GM06990 (cell line): ENCODE results near the gene ONECUT1.
"Not testable (repeated sequence)": the region's sequence is repeated elsewhere in the genome, so short reads cannot be mapped to it uniquely, and the experiment has no call there.

Source experiments
- DNase-seq: peaks from one replicate; pipeline ENCODE4 v3.0.0-alpha.2; 2011; ENCODE audit not compliant: insufficient read length; ENCODE audit errors: extremely low read depth
- H3K27me3 ChIP-seq: replicated peaks from 2 replicates; pipeline ENCODE4 v1.6.0; 2011; ENCODE audit warnings: low read length; ENCODE audit not compliant: control insufficient read depth, insufficient read depth
- H3K36me3 ChIP-seq: 2 replicates; pipeline ENCODE4 v1.5.1; 2011; ENCODE audit warnings: low read length; ENCODE audit not compliant: control insufficient read depth, insufficient read depth
- H3K4me3 ChIP-seq: replicated peaks from 2 replicates; pipeline ENCODE4 v1.5.1; 2011; ENCODE audit warnings: low read depth, mild to moderate bottlenecking, control low read depth, low read length
- CTCF ChIP-seq: IDR thresholded peaks from 2 replicates; pipeline ENCODE4 v1.5.1; 2011; ENCODE audit warnings: low read length, control low read depth, mild to moderate bottlenecking, inconsistent platforms; ENCODE audit not compliant: insufficient read depth, poor library complexity, severe bottlenecking

ONECUT1 gene

GRCh38 chr15:52790169-52790708 lies at the start of gene ONECUT1:
Gene ONECUT1 (minus strand): TSS chr15:52790336. CDS start chr15:52789884, 452 bp downstream.
- peak; percentile 69 for DNase-seq
- Histone ChIP-seq H3K4me3 (peak within 1 kb of the TSS; percentile 64), H3K36me3 (no peaks in the 10 kb centered on the region), H3K27me3 (peaks cover 2% of the 10 kb centered on the region; the same call in 1 of the 2 replicates)
- no peak for TF ChIP-seq CTCF

GRCh38 chr15:52834379-52834778 lies 44.2 kb upstream of the ONECUT1 start:
- H3K4me3 ChIP-seq = no peak overlapping the region
- no peak for TF ChIP-seq CTCF
- peaks cover 1% of the 10 kb centered on the region; the same call in 1 of the 2 replicates for H3K27me3 ChIP-seq

DNA sequence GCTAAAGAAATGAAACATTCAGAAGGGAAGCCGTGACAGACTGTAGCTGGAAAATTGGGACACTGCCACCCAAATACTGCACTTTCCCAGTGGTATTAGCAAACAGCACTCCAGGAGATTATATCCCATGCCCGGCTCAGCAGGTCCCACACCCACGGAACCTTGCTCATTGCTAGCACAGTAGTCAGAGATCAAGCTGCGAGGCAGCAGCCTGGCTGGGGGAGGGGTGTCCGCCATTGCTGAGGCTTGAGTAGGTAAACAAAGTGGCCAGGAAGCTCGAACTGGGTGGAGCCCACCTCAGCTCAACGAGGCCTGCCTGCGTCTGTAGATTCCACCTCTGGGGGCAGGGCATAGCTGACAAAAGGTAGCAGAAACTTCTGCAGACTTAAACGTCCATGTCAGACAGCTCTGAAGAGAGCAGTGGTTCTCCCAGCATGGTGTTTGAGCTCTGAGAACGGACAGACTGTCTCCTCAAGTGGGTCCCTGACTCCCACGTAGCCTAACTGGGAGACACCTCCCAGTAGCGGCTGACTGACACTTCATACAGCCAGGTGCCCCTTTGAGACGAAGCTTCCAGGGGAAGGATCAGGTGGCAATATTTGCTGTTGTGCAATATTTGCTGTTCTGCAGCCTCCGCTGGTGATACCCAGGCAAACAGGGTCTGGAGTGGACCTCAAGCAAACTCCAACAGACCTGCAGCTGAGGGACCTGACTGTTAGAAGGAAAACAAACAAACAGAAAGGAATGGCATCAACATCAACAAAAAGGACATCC lies 34.2 kb upstream of the ONECUT1 start:
- DNase-seq, H3K27me3 ChIP-seq, H3K36me3 ChIP-seq, H3K4me3 ChIP-seq: not testable (repeated sequence)

More at GRCh38 chr15:52834379-52834778, 44.2 kb upstream of the ONECUT1 start:
- H3K36me3 ChIP-seq = no peaks in the 10 kb centered on the region
- DNase-seq = no peak

DNA sequence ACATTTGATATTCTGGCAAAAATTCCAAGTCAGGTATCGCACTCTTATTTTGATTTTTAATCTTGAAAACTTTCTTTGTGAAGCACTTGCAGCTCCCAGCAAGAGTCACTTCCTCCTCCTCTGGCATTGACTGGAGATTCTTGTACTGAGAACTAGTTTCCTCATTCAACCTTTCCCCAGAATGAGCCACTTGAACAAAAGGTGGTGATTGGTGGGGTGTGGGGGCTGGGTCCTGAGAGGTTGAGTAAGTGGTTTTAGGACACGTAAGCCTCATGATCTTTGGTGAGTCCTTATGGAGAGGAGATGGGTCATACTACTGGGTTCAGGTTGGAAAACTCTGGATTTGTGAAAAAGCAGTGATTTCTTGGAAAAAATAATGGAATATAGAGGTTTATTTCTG lies 32.3 kb upstream of the ONECUT1 start:
- H3K36me3 ChIP-seq = no peaks in the 10 kb centered on the region
- DNase-seq = no peak
- no peak for TF ChIP-seq CTCF
- H3K4me3 ChIP-seq = no peak overlapping the region
- H3K27me3 ChIP-seq = no peaks in the 10 kb centered on the region

DNA sequence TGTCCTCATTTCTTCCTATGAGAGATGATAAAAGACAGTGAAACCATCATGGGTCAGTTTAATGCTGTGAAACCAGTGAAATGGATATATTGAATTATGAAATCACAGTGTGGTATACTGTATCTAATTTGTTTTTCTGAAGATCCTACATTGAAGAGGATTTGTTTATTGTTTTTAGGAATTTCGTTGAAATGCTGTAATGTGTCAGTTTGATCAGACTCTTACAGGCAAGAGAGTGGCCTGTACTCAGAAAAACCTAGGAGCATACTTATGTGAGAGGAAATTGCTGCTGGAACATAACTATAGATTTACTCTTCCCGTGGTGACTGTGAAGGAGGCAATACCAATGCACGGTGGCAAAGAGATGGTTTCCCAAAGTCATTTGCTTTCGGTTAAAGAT lies 29.1 kb upstream of the ONECUT1 start:
- no peak for TF ChIP-seq CTCF
- Histone ChIP-seq H3K36me3 (no peaks in the 10 kb centered on the region), H3K4me3 (no peak overlapping the region), H3K27me3 (no peaks in the 10 kb centered on the region)
- DNase-seq = no peak

DNA sequence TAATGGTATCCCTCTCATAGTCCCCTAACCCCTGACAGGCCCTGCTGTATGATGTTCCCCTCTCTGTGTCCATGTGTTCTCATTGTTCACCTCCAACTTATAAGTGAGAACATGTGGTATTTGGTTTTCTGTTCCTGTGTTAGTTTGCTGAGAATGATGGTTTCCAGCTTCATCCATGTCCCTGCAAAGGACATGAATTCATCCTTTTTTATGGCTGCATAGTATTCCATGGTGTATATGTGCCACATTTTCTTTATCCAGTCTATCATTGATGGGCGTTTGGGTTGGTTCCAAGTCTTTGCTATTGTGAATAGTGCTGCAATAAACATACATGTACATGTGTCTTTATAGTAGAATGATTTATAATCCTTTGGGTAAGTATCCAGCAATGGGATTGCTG lies 25.8 kb upstream of the ONECUT1 start:
- not testable (repeated sequence) for H3K4me3 ChIP-seq, DNase-seq, H3K36me3 ChIP-seq, H3K27me3 ChIP-seq

DNA sequence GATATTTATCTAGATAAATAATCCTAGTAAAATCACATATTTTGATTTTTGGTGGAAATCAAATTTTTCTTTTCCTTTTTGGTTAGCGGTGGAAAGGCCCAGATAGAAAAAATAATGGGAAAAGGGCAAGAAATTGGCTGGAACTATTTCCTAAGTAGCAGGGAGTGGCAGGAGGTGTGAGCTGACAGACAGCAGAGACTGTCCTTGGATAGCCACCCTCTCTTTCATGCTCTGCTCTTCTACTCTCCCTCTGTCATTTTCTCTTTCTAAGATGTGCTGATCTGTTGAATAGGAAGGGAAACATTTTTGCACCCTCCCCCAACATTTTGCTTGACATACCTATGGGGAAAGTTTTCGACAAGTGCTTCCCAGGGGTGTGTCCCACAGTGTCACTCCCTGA lies 18.9 kb upstream of the ONECUT1 start:
- no peaks in the 10 kb centered on the region; the same call in none of the 2 replicates for H3K27me3 ChIP-seq
- no peaks in the 10 kb centered on the region for H3K36me3 ChIP-seq
- TF ChIP-seq CTCF = no peak
- no peak overlapping the region for H3K4me3 ChIP-seq
- DNase-seq = no peak
